Panc1 (cell line): ENCODE results near the gene PTGES.

Source experiments
- CTCF ChIP-seq: fragments of 450-650 bp; IDR thresholded peaks from 2 replicates; pipeline ENCODE4 v1.5.1; 2017; ENCODE audit warnings: mild to moderate bottlenecking
- POLR2AphosphoS5 ChIP-seq: IDR thresholded peaks from 2 replicates; pipeline ENCODE4 v1.6.1; 2012; ENCODE audit warnings: mild to moderate bottlenecking, low read depth, low read length, moderate library complexity

GRCh38 chr9:129732946-129733631, 19.8 kb downstream of the PTGES start:
- TF ChIP-seq POLR2AphosphoS5 (no peak), CTCF (no peak)
